Limb (tissue), 2 donors: ENCODE data around the gene ATP11A.

Experiments
- DNase-seq, 2 donors: peaks; one replicate each; pipeline ENCODE4 v3.0.0-alpha.2; 2016; ENCODE audit errors: extremely low spot score in 2 of 2

ATP11A gene

GRCh38 chr13:112722433-112723263 is 32.8 kb downstream of the ATP11A start:
- no peak for DNase-seq

- no peak for DNase-seq
These were observed 33.9 kb downstream of the ATP11A start for GRCh38 chr13:112723771-112724170.

GRCh38 chr13:112724788-112725345 is 35.0 kb downstream of the ATP11A start:
- no peak for DNase-seq

- peak in 1 of 2 donors; percentile 18 for DNase-seq
These were observed 35.6 kb downstream of the ATP11A start for GRCh38 chr13:112725346-112726015.

- no peak for DNase-seq
These were observed 36.4 kb downstream of the ATP11A start for GRCh38 chr13:112726016-112726767.

GRCh38 chr13:112727581-112727980 is 37.7 kb downstream of the ATP11A start:
- no peak for DNase-seq

GRCh38 chr13:112728375-112729126 is 38.7 kb downstream of the ATP11A start:
- DNase-seq, result no peak

- no peak for DNase-seq
These were observed 39.6 kb downstream of the ATP11A start for GRCh38 chr13:112729408-112729807.

- no peak for DNase-seq
These were observed 40.4 kb downstream of the ATP11A start for GRCh38 chr13:112730157-112730671.

GRCh38 chr13:112731667-112732616 is 42.1 kb downstream of the ATP11A start:
- no peak for DNase-seq

- DNase-seq, result no peak
These were observed 42.8 kb downstream of the ATP11A start for GRCh38 chr13:112732679-112733078.

GRCh38 chr13:112733112-112733511 is 43.3 kb downstream of the ATP11A start:
- no peak for DNase-seq

- DNase-seq, result no peak
These were observed 44.0 kb downstream of the ATP11A start for GRCh38 chr13:112733661-112734379.

GRCh38 chr13:112734696-112735547 is 45.1 kb downstream of the ATP11A start:
- DNase-seq, result peak in 1 of 2 donors; percentile 26

- DNase-seq, result no peak
These were observed 46.0 kb downstream of the ATP11A start for GRCh38 chr13:112735791-112736190.

GRCh38 chr13:112737294-112737693 is 47.5 kb downstream of the ATP11A start:
- no peak for DNase-seq

GRCh38 chr13:112738606-112739005 is 48.8 kb downstream of the ATP11A start:
- DNase-seq, result no peak

- no peak for DNase-seq
These were observed 50.8 kb downstream of the ATP11A start for GRCh38 chr13:112740502-112741131.
